Activated CD8-positive, alpha-beta memory T cell treated with anti-CD3 and anti-CD28 coated beads for 36 hours (primary cell): Measurements from ENCODE around the gene FZD4. TPM values are rescaled to one million over a fixed set of nuclear protein-coding genes. Genes with fewer than 3 reads are reported as not detected.
"Not testable (repeated sequence)": the region's sequence is repeated elsewhere in the genome, so short reads cannot be mapped to it uniquely, and the experiment has no call there.

Source experiments
- CTCF ChIA-PET: fragments of 350-600 bp; sonication (Branson Sonifier 250); formaldehyde crosslinking; loops from one replicate; lab custom pipeline; 2021; ENCODE audit warnings: antibody characterized with exemption; lab: Charles Lee
- POLR2A ChIA-PET: fragments of 350-600 bp; sonication (Branson Sonifier 250); formaldehyde crosslinking; loops from one replicate; lab custom pipeline; 2021; ENCODE audit warnings: antibody characterized with exemption; lab: Charles Lee
- total RNA-seq, 2 experiments: library from RNA; stranded (reverse); gene quantifications; one replicate each; pipeline ENCODE4 v1.2.3, GENCODE V29; 2021

FZD4 gene
- under 1 TPM; 0.06 TPM for total RNA-seq

DNA sequence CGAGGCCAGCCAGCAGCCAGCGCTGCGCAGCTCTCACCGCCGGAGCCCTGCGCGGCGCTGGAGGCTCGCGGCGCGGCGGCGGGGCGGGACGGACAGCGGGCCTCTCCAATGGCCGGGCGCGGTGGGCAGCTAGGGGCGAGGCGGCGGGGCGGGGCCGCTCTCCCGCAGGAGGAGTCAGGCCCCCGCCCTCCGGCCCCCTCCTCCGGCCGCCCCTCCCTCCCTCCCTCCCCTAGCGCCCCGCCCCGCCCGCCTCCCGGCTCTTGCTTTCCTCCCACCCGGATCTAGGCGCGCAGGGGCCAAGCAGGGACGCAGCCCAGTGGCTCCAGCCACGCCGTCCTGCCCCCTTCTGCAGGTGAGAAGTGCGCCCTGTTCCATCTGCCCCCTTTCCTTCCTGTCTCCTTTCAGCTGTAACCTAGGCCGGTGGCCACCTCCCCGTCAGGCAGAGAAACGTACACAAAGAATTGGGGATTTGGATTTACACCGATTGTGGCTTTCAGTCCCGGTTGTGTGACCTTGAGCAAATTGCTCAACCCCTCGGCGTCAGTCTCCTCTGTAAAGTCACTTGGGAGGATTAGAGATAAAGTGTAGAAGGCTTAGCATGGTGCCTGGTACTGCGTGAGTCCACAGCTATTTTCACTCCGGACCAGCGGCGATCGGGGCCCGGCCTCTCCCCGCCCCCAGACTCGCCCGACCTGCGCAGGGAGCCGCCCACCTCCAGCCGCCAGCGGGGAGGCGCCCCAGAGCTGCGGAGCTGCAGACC, at the start of gene FZD4:
FZD4 (minus strand) TSS at position 35 of the 760 bp plus-strand sequence. CDS start 310 bp downstream, outside the sequence.
- ChIA-PET POLR2A (no interaction called here), CTCF (interaction anchor here (1.2 kb wide), 2 partner anchors 17 to 18 kb away, joined by 4 to 5 read pairs; no protein-coding TSS in a partner anchor)

- POLR2A ChIA-PET, CTCF ChIA-PET: not testable (repeated sequence)
These were observed 49.1 kb upstream of the FZD4 start for GRCh38 chr11:87004281-87004680.

GRCh38 chr11:87002918-87003317, 47.7 kb upstream of the FZD4 start:
- ChIA-PET CTCF (no interaction called here), POLR2A (interaction anchor here (0.5 kb wide), 1 partner anchor 35 kb away, joined by 10 read pairs; no protein-coding TSS in a partner anchor)

- ChIA-PET POLR2A (no interaction called here), CTCF (no interaction called here)
These were observed 44.9 kb upstream of the FZD4 start for GRCh38 chr11:86999859-87000753.

DNA sequence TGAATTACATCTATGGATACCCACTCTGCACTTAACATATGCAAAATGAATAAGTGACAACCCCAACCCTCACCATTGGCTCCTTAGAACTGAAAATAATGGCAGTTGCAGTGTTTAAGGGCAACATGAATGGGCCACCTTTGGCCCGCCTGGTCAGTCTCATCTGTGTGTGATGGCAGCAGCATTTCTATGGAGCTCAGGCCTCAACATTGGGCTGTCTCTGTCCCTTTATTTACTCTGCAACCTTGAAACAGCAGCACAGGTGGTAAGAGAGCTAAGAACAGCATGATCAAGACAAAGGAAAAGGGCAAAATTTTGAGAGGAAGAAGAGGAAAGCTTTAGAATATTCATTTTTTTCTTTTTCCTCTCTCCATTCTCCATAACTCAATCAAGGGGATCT, 44.2 kb upstream of the FZD4 start:
- ChIA-PET CTCF (no interaction called here), POLR2A (no interaction called here)

DNA sequence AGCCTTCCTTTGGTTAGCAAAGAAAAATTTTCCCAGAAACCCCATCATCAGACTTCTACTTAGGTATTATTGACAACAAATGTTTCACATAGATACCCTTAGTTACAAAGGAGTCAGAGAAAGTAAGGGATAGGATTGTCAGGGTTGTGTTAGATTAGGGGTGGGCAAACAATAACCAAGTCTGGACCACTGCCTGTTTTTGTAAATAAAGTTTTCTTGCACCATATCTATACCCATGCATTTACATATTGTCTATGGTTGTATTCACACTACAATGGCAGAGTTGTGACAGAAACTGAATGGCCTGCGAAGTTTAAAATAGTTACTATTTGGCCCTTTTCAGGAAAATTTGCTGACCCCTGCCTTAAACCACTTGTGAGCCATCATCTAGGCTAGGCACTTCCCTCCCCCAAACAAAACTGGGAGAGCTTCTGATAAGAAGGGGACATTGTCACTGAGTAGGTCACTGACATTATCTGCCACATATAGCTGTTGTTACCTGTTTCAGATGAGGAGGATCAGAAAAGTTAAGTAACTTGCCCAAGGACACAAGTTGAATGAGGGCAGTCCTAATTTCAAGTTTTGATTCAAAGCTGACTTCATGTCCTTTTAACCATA, 41.9 kb upstream of the FZD4 start:
- CTCF ChIA-PET = interaction anchor here (1.1 kb wide), 1 partner anchor 22 kb away, joined by 3 read pairs; no protein-coding TSS in a partner anchor
- POLR2A ChIA-PET = no interaction called here

DNA sequence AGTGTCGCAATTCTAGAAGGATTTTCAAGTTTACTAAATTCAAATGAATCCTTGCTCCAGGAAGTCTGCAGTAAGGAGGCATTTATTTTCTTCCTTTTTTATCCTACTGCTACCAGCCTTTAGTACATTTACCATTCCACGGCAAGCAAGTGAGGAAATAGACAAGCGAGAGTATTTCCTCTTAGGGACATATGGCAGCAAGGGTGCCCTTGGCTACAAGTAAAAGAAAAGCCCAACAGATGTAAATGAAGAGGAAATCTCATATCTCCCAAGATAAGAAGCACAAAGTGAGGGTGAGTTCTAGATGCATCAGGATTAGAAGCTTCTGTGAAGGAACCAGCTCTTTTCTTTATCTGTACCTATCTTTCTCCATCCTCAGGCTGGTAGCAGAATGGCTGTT, 37.8 kb upstream of the FZD4 start:
- POLR2A ChIA-PET = no interaction called here
- CTCF ChIA-PET = interaction anchor here (1.5 kb wide), 1 partner anchor 54 kb away, joined by 5 read pairs; no protein-coding TSS in a partner anchor

GRCh38 chr11:86992340-86992739, 37.1 kb upstream of the FZD4 start:
- CTCF ChIA-PET = interaction anchor here (1.5 kb wide), 1 partner anchor 53 kb away, joined by 5 read pairs; no protein-coding TSS in a partner anchor

DNA sequence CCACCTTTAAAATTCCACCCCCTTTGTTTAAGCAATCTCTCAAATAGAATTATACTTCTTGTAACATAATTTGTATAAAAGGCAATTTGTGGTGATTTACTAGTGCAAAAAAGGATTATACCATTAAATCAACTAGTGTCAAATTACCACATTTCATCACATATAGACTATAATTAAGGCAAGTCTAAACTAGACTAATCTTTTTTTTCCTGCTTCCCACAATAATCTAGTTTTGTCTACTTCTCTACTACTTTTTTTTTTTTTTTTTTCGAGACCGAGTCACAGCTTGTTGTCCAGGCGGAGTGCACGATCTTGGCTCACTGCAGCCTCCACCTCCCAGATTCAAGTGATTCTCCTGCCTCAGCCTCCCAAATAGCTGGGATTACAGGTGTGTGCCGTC, 36.1 kb upstream of the FZD4 start:
- ChIA-PET POLR2A (no interaction called here), CTCF (no interaction called here)

More at GRCh38 chr11:86992340-86992739, 37.1 kb upstream of the FZD4 start:
- POLR2A ChIA-PET = not testable (repeated sequence)

- ChIA-PET POLR2A (no interaction called here), CTCF (no interaction called here)
These were observed 35.3 kb upstream of the FZD4 start for GRCh38 chr11:86990515-86990914.

- ChIA-PET POLR2A (no interaction called here), CTCF (no interaction called here)
These were observed 34.8 kb upstream of the FZD4 start for GRCh38 chr11:86990031-86990430.

GRCh38 chr11:86988351-86988881, 33.2 kb upstream of the FZD4 start:
- ChIA-PET POLR2A (no interaction called here), CTCF (no interaction called here)

GRCh38 chr11:86987679-86988078, 32.5 kb upstream of the FZD4 start:
- ChIA-PET POLR2A (no interaction called here), CTCF (no interaction called here)

GRCh38 chr11:86984701-86985100, 29.5 kb upstream of the FZD4 start:
- ChIA-PET POLR2A (no interaction called here), CTCF (no interaction called here)

DNA sequence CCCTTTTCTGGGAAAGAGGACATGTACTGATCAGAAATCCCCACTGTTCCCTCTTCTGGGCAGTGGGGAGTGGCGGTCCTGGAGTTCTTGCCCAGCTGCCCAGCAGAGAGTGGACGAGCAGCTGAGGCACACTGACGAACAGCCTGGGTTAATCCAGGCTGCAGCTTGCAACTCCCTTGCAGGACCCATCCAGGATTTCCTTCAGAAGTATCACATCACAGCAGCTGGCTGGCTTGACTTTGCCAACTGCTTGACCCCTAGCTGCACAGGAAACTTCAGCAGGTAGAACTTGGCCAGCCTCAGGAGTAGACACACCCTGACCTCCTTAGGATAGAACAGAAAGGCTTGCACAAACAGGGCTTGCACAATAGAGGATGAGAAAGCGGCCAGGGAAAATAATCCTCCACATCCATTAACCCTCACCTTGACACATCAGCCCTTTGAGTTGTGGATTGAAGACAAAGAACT, 27.9 kb upstream of the FZD4 start:
- CTCF ChIA-PET = no interaction called here

DNA sequence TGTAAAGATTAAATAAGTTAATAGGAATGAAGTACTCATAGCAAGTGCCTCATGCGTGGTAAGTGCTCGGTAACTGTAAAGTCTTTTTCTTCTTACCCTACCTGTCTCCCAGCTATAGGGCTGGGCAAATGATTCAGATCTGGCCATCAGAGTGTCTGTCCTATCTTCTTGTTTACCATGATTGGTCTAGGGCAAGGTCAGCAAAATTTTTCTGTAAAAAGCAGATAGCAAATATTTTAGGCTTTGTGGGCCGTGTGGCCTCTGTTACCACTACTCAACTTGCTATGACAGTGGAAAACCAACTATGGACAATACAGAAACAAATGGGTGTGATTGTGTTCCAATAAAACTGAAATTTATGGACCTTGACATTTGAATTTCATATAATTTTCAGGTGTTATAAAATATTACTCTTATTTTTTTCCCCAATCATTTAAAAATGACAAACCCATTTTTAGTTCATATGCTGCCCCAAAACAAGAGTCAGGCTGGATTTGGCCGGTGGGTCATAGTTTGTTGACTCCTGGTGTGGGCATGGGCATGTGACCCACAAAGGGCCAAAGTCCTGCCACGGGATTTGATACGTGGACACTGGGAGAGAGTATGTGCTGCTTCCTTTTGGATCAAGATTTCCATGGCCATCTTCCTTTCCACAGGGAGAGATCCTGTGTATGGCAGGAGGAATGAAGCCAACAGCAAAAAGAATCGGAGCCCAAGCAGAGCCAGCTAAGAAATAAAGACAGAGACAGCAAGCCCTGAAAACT, 26.8 kb upstream of the FZD4 start:
- CTCF ChIA-PET = interaction anchor here (1.1 kb wide), 1 partner anchor 43 kb away, joined by 3 read pairs; no protein-coding TSS in a partner anchor
- POLR2A ChIA-PET = no interaction called here

More for the DNA sequence above, 27.9 kb upstream of the FZD4 start:
- POLR2A ChIA-PET = no interaction called here

DNA sequence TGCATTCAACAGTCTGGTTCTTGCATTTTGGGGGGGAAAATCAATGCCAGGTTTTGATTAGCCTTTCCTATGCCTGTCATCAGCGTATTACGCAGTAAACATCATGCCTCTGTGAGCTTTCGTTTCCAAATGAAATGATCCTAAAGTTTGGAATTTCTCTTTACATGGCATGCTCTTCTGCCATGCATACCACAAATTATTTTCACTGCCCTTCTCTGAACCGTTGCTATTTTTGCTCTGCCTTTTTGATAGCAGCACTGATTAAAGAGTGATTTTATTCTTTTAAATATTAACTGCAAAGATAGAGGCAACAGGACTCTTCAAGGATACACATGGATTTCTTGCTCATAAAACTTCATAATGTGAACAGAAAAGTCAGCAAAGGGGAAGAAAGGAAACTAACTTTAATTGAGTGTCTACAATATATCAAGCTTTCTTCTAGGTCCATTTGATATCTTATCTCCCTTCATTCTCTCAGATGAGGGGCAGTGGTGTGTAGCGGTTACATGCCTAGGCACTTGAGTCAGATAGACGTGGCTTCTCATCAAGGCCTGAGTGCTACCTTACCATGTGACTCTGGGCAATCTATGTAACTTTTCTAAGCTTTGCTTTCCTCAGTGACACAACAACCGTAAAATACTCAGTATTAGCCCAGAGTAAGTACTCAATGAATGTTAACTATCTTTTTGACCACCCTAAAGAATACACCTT, 25.0 kb upstream of the FZD4 start:
- POLR2A ChIA-PET = interaction anchor here (0.6 kb wide), 1 partner anchor 58 kb away, joined by 7 read pairs; the partner anchor contains the start of gene TMEM135
- CTCF ChIA-PET = no interaction called here
